Neutrophil (primary cell): ENCODE results near the gene MAST3.

Source experiments
- H3K27ac ChIP-seq: fragments of 200-600 bp; sonication (generic); 2 replicates; pipeline ENCODE4 v1.5.1; 2016; ENCODE audit warnings: mild to moderate bottlenecking, moderate library complexity
- H3K27me3 ChIP-seq: fragments of 200-600 bp; sonication (generic); 2 replicates; pipeline ENCODE4 v1.6.0; 2016; ENCODE audit warnings: mild to moderate bottlenecking
- H3K36me3 ChIP-seq: fragments of 200-600 bp; sonication (generic); 2 replicates; pipeline ENCODE4 v1.5.1; 2017
- H3K4me1 ChIP-seq, 2 experiments: fragments of 200-600 bp in 1 of 2; sonication (generic) in 1 of 2; 1 replicate in 1 of 2; 2 replicates in 1 of 2; pipeline versions ENCODE4 v1.5.1 to v1.6.1; 2013 to 2016; ENCODE audit warnings: low read depth in 1 of 2, low read length in 1 of 2, mild to moderate bottlenecking in 1 of 2, moderate library complexity in 1 of 2; ENCODE audit not compliant: control insufficient read depth in 1 of 2, insufficient read depth in 1 of 2
- H3K4me3 ChIP-seq, 2 experiments: fragments of 200-600 bp in 1 of 2; sonication (generic) in 1 of 2; 1 replicate in 1 of 2; 2 replicates in 1 of 2; pipeline ENCODE4 v1.5.1; 2013 to 2016; ENCODE audit warnings: low read depth in 1 of 2, low read length in 1 of 2, mild to moderate bottlenecking in 1 of 2, moderate library complexity in 1 of 2
- H3K9me3 ChIP-seq: fragments of 200-600 bp; sonication (generic); 2 replicates; pipeline ENCODE4 v1.5.1; 2016
- TF ChIP-seq, protein P1 (sequence below): fragments of 200-600 bp; sonication (generic); IDR thresholded peaks from 2 replicates; pipeline ENCODE4 v1.5.1; 2016; ENCODE audit warnings: antibody characterized with exemption

MAST3 gene

DNA sequence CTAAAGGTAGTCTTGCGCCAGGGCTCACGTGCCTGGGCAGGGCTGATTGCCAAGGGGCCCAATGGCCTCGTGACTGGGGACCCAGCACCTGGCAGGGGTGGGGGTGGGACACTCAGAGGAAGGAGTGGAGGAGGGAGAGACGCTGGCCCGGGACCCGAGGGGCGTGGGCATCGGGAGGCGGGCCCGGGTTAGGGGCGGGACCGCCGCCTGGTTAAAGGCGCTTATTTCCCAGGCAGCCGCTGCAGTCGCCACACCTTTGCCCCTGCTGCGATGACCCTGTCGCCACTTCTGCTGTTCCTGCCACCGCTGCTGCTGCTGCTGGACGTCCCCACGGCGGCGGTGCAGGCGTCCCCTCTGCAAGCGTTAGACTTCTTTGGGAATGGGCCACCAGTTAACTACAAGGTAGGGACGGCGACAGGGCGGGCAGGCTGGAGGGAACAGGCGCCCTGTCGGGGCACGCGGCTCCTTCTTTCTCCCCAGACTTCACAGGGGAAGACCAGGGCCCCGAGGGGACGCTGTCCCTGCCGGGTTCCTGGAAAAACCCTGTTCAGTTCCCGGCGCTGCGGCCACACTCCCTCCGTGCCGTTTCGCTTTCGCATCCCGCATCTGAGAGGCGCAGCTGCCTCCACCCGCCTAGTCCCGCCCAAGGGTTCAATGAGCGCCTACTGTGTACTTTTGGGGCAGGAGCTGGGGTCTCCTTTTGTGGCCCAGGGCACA, 76.2 kb downstream of the MAST3 start, which contains the start of gene IFI30:
Gene IFI30, plus strand, starts transcription at position 242 of the 717 bp plus-strand sequence. Its CDS starts 29 bp downstream, at position 271.
- Histone ChIP-seq H3K4me1 (peaks cover 70 to 80% of the 10 kb centered on the region in 2 experiments), H3K36me3 (peaks cover 38% of the 10 kb centered on the region), H3K27me3 (peaks cover 19% of the 10 kb centered on the region), H3K9me3 (no peaks in the 10 kb centered on the region), H3K4me3 (peak within 1 kb of the TSS; percentile 73 to 84), H3K27ac (peak within 1 kb of the TSS; percentile 98)
- TF ChIP-seq, protein P1, sequence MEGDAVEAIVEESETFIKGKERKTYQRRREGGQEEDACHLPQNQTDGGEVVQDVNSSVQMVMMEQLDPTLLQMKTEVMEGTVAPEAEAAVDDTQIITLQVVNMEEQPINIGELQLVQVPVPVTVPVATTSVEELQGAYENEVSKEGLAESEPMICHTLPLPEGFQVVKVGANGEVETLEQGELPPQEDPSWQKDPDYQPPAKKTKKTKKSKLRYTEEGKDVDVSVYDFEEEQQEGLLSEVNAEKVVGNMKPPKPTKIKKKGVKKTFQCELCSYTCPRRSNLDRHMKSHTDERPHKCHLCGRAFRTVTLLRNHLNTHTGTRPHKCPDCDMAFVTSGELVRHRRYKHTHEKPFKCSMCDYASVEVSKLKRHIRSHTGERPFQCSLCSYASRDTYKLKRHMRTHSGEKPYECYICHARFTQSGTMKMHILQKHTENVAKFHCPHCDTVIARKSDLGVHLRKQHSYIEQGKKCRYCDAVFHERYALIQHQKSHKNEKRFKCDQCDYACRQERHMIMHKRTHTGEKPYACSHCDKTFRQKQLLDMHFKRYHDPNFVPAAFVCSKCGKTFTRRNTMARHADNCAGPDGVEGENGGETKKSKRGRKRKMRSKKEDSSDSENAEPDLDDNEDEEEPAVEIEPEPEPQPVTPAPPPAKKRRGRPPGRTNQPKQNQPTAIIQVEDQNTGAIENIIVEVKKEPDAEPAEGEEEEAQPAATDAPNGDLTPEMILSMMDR = peak; percentile 30

DNA sequence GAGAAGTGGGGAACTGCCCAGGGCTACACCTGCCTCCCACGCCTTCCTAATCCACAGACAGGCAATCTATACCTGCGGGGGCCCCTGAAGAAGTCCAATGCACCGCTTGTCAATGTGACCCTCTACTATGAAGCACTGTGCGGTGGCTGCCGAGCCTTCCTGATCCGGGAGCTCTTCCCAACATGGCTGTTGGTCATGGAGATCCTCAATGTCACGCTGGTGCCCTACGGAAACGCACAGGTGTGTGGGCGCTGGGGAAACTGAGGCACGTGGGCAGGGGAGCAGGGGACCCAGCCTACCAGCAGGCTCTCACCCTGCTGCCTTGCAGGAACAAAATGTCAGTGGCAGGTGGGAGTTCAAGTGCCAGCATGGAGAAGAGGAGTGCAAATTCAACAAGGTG, 77.4 kb downstream of the MAST3 start:
- H3K36me3 ChIP-seq = peaks cover 47% of the 10 kb centered on the region
- peaks cover 19% of the 10 kb centered on the region for H3K27me3 ChIP-seq
- TF ChIP-seq, protein P1 = no peak
- H3K4me3 ChIP-seq = peak overlapping the region; percentile 73 to 84
- H3K9me3 ChIP-seq = no peaks in the 10 kb centered on the region
- H3K4me1 ChIP-seq = peaks cover 70 to 71% of the 10 kb centered on the region in 2 experiments
- H3K27ac ChIP-seq = peak overlapping the region; percentile 98

DNA sequence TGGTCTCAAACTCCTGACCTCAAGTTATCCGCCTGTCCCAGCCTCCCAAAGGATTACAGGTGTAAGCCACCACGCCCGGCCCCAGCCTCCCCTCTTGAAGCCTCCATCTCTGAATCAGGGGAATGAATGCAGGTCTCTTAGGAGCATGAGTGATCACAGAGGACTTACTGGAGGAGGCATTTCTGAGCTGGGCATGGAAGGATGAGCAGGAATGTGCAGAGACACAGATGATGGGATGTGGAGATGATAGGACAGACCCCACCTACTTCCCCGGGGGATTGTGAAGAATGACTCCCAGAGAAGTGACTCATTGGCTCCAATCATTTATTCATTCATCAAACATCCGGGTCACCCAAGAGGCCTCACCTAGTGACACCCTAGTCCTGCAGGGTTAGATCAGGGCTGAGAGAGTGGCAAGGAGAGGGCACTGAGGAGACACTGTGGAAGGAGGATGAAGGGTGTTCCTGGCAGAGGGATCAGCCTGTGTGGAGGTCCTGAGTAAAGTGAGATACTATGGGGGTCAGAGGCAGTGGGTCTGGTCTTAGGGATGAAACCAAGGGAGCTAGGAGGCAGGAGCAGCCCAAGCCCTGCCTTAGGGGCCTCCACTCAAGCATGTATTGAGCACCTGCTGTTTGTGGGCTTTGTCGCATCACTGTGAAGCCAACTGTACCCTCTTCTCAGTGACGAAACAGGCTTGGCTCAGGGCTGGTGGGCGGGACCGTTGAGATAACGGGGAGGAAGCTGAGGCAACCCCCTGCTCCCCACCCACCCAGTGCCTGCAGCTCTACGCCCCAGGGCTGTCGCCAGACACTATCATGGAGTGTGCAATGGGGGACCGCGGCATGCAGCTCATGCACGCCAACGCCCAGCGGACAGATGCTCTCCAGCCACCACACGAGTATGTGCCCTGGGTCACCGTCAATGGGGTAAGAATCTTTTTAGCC, 79.1 kb downstream of the MAST3 start:
- H3K27me3 ChIP-seq = peaks cover 19% of the 10 kb centered on the region
- TF ChIP-seq, protein P1 = no peak
- H3K27ac ChIP-seq = peak overlapping the region; percentile 13
- no peaks in the 10 kb centered on the region for H3K9me3 ChIP-seq
- peaks cover 70 to 76% of the 10 kb centered on the region in 2 experiments for H3K4me1 ChIP-seq
- no peak overlapping the region for H3K4me3 ChIP-seq
- peaks cover 47% of the 10 kb centered on the region for H3K36me3 ChIP-seq

DNA sequence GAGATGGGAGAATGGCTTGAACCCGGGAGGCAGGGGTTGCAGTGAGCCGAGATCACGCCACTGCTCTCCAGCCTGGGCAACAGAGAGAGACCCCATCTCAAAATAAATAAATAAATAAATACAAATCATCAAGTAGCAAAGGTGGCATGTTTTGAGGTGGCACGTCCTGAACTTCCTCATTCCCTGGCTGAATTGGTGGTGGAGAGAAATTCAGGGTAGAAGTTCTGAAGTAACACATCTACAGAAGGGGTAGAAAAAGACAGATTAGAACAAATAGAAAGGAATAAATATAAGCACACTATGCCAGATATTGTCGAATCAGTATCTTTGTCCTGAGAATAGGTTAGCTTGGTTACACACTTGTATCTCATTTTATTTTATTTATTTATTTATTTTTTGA, 82.4 kb downstream of the MAST3 start:
- peaks cover 49 to 57% of the 10 kb centered on the region in 2 experiments for H3K4me1 ChIP-seq

DNA sequence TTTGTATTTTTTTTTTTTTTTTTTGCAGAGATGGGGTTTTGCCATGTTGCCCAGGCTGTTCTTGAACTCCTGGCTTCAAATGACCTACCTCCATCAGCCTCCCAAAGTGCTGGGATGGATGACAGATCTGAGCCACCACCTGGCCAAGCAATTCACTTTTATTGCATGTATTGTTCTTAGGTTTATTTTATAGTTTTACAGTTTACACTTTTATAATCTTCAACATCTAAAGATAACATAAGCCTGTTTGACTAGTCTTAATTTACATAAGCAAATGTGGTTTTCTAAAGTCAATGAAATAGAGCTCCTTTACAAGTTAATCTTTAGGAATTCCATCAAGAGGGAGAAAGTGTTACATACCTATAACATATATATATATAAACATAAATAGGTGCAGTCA, 86.0 kb downstream of the MAST3 start:
- TF ChIP-seq, protein P1 = no peak
- Histone ChIP-seq H3K4me1 (peaks cover 27 to 35% of the 10 kb centered on the region in 2 experiments), H3K27ac (no peak overlapping the region), H3K9me3 (no peaks in the 10 kb centered on the region), H3K27me3 (no peaks in the 10 kb centered on the region), H3K4me3 (no peak overlapping the region), H3K36me3 (peaks cover 12% of the 10 kb centered on the region)

More for the DNA sequence above, 82.4 kb downstream of the MAST3 start:
- Histone ChIP-seq H3K27me3 (peaks cover 18% of the 10 kb centered on the region), H3K9me3 (no peaks in the 10 kb centered on the region), H3K4me3 (peak overlapping the region in 1 of 2 experiments; percentile 57), H3K36me3 (peaks cover 46% of the 10 kb centered on the region), H3K27ac (peak overlapping the region; percentile 96)
- TF ChIP-seq, protein P1 = no peak
